OCI-LY7 (cell line): ENCODE data around the gene TACO1. TPM values are rescaled to one million over a fixed set of nuclear protein-coding genes. Genes with fewer than 3 reads are reported as not detected.

Experiments
- BruUV-seq: library from RNA; stranded (reverse); fragments of 400-500 nt; replicated peaks from 2 replicates; lab custom pipeline; 2021; lab: Mats Ljungman, UMichigan
- CTCF ChIA-PET: fragments of 300-600 bp; sonication (Branson Sonifier 250); formaldehyde crosslinking; loops from one replicate; lab custom pipeline; 2022; ENCODE audit warnings: antibody characterized with exemption; ENCODE audit not compliant: unreplicated experiment; lab: Charles Lee
- POLR2A ChIA-PET: fragments of 300-600 bp; sonication (Branson Sonifier 250); formaldehyde crosslinking; loops from one replicate; lab custom pipeline; 2022; ENCODE audit warnings: antibody characterized with exemption; lab: Charles Lee
- DNase-seq: peaks from one replicate; pipeline ENCODE4 v3.0.0-alpha.2; 2015; ENCODE audit warnings: low spot score
- H2AFZ ChIP-seq: fragments of 200-600 bp; sonication (generic), shearing (Covaris generic); 2 replicates; pipeline ENCODE4 v1.6.1; 2014; ENCODE audit warnings: mild to moderate bottlenecking, antibody characterized with exemption, low read length, moderate library complexity
- H3K27ac ChIP-seq: fragments of 200-600 bp; sonication (generic); 2 replicates; pipeline ENCODE4 v1.5.1; 2014; ENCODE audit warnings: mixed run types, low read depth, mild to moderate bottlenecking, moderate library complexity, low read length, inconsistent platforms; ENCODE audit not compliant: poor library complexity, severe bottlenecking
- H3K36me3 ChIP-seq: fragments of 200-600 bp; sonication (generic); 2 replicates; pipeline ENCODE4 v1.6.1; 2014; ENCODE audit warnings: mild to moderate bottlenecking, antibody characterized with exemption, low read length, moderate library complexity, mixed read lengths; ENCODE audit not compliant: insufficient read depth
- H3K4me1 ChIP-seq: fragments of 200-600 bp; sonication (generic); 2 replicates; pipeline ENCODE4 v1.5.1; 2014; ENCODE audit warnings: mild to moderate bottlenecking, low read length; ENCODE audit not compliant: insufficient read depth, poor library complexity, severe bottlenecking
- H3K4me2 ChIP-seq: fragments of 200-600 bp; sonication (generic); 2 replicates; pipeline ENCODE4 v1.6.1; 2014; ENCODE audit warnings: mild to moderate bottlenecking, low read length
- H3K4me3 ChIP-seq: fragments of 200-600 bp; sonication (generic); 2 replicates; pipeline ENCODE4 v1.5.1; 2014; ENCODE audit warnings: mild to moderate bottlenecking, low read depth, low read length; ENCODE audit not compliant: poor library complexity, severe bottlenecking
- H3K79me2 ChIP-seq: fragments of 200-600 bp; sonication (generic); 2 replicates; pipeline ENCODE4 v1.6.1; 2016; ENCODE audit warnings: low read depth, mild to moderate bottlenecking, low read length, moderate library complexity, mixed read lengths; ENCODE audit not compliant: insufficient read depth
- H3K9me2 ChIP-seq: fragments of 200-600 bp; sonication (generic); 2 replicates; pipeline ENCODE4 v1.6.1; 2016; ENCODE audit warnings: mild to moderate bottlenecking, low read length, mixed read lengths; ENCODE audit not compliant: insufficient read depth
- H3K9me3 ChIP-seq: fragments of 200-600 bp; sonication (generic); 2 replicates; pipeline ENCODE4 v1.6.1; 2014; ENCODE audit warnings: mild to moderate bottlenecking, mixed run types, low read length, mixed read lengths
- H4K20me1 ChIP-seq: fragments of 200-600 bp; sonication (generic); 2 replicates; pipeline ENCODE4 v1.6.1; 2014; ENCODE audit warnings: mild to moderate bottlenecking, antibody characterized with exemption, low read length, moderate library complexity, mixed read lengths; ENCODE audit not compliant: insufficient read depth
- EZH2phosphoT487 ChIP-seq: fragments of 200-600 bp; sonication (generic); IDR thresholded peaks from 2 replicates; pipeline ENCODE4 v1.6.1; 2018; ENCODE audit warnings: low read depth, borderline replicate concordance, mild to moderate bottlenecking, mixed run types, antibody characterized with exemption, low read length, moderate library complexity, mixed read lengths
- intact Hi-C: fragments of 100-400 bp; cut with micrococcal nuclease; formaldehyde crosslinking; loops from one replicate; pipeline ENCODE4 v1.10.0; 2022; ENCODE audit not compliant: unreplicated experiment
- total RNA-seq, 2 experiments: library from RNA; depleted of rRNA in 1 of 2; stranded (reverse); fragments of >200 nt in 1 of 2; shearing (Covaris generic) in 1 of 2; gene quantifications; 2 replicates each; pipeline ENCODE4 v1.2.3, GENCODE V29; 2014 to 2022
- TF ChIP-seq, protein P1 (sequence below): fragments of 200-600 bp; sonication (generic); conservative IDR thresholded peaks from 2 replicates; pipeline ENCODE4 v1.5.1; 2014; ENCODE audit warnings: mild to moderate bottlenecking, antibody characterized with exemption, low read length, moderate library complexity, mixed read lengths

The TACO1 gene
- total RNA-seq, 2 experiments from 2014 or later = 13.4 to 26.0 TPM

GRCh38 chr17:63592797-63593196, 7.9 kb upstream of the TACO1 start:
- intact Hi-C loops = no loop called here
- Histone ChIP-seq H3K4me3 (no peak overlapping the region), H3K4me1 (no peaks in the 10 kb centered on the region), H3K79me2 (no peaks in the 10 kb centered on the region), H3K4me2 (no peak overlapping the region), H4K20me1 (no peaks in the 10 kb centered on the region), H2AFZ (no peak overlapping the region), H3K9me3 (no peaks in the 10 kb centered on the region), H3K9me2 (no peaks in the 10 kb centered on the region), H3K27ac (no peak overlapping the region), H3K36me3 (peaks cover 58% of the 10 kb centered on the region)
- no peak for DNase-seq
- no peak for TF ChIP-seq EZH2phosphoT487
- ChIA-PET CTCF (no interaction called here), POLR2A (interaction anchor here (0.7 kb wide), 1 partner anchor 1679 kb away, joined by 3 read pairs; no protein-coding TSS in a partner anchor)
- BruUV-seq = no TSS peak

DNA sequence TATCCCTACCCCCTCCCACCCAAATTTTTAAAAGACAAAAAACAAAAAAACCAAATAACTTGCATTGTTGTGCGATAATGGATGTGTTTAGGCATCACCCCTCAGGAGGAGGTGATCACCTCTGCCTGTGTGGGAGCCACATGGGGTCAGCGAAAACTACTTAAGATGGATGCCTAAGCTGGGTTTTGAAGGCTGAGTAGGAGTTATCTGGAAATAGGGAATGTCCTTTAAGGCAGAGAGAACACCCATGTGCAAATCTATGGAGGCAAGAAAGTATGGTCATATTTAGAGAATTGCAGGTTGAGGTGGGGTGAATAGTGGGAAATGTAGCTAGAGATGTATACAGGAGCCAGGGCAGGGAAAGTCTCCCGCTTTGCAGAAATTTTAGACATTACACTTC, 5.6 kb upstream of the TACO1 start:
- CTCF ChIA-PET = no interaction called here
- DNase-seq = no peak
- no peak for TF ChIP-seq EZH2phosphoT487
- TF ChIP-seq, protein P1, sequence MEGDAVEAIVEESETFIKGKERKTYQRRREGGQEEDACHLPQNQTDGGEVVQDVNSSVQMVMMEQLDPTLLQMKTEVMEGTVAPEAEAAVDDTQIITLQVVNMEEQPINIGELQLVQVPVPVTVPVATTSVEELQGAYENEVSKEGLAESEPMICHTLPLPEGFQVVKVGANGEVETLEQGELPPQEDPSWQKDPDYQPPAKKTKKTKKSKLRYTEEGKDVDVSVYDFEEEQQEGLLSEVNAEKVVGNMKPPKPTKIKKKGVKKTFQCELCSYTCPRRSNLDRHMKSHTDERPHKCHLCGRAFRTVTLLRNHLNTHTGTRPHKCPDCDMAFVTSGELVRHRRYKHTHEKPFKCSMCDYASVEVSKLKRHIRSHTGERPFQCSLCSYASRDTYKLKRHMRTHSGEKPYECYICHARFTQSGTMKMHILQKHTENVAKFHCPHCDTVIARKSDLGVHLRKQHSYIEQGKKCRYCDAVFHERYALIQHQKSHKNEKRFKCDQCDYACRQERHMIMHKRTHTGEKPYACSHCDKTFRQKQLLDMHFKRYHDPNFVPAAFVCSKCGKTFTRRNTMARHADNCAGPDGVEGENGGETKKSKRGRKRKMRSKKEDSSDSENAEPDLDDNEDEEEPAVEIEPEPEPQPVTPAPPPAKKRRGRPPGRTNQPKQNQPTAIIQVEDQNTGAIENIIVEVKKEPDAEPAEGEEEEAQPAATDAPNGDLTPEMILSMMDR = no peak

GRCh38 chr17:63596856-63597586, 3.7 kb upstream of the TACO1 start:
- DNase-seq = no peak
- CTCF ChIA-PET = interaction anchor here (0.6 kb wide), 1 partner anchor 134 kb away, joined by 3 read pairs; no protein-coding TSS in a partner anchor
- POLR2A ChIA-PET = no interaction called here
- Histone ChIP-seq H3K9me2 (no peaks in the 10 kb centered on the region), H3K36me3 (peaks cover 16% of the 10 kb centered on the region), H3K4me2 (no peak overlapping the region), H3K4me3 (no peak overlapping the region), H3K79me2 (peaks cover 11% of the 10 kb centered on the region; the same call in 1 of the 2 replicates), H3K9me3 (no peaks in the 10 kb centered on the region), H2AFZ (no peak overlapping the region), H3K4me1 (peaks cover 14% of the 10 kb centered on the region), H3K27ac (no peak overlapping the region), H4K20me1 (no peaks in the 10 kb centered on the region)
- no TSS peak for BruUV-seq
- intact Hi-C loops = no loop called here
- no peak for TF ChIP-seq EZH2phosphoT487
- TF ChIP-seq, protein P1 = no peak

More for the DNA sequence above, 5.6 kb upstream of the TACO1 start:
- H3K4me3 ChIP-seq = no peak overlapping the region
- H3K4me1 ChIP-seq = peaks cover 2% of the 10 kb centered on the region
- no peak overlapping the region for H3K27ac ChIP-seq
- POLR2A ChIA-PET = interaction anchor here (0.6 kb wide), 1 partner anchor 1385 kb away, joined by 3 read pairs; no protein-coding TSS in a partner anchor
- H3K4me2 ChIP-seq = no peak overlapping the region
- H3K36me3 ChIP-seq = peaks cover 35% of the 10 kb centered on the region
- no peaks in the 10 kb centered on the region for H3K9me2 ChIP-seq
- no peaks in the 10 kb centered on the region for H3K9me3 ChIP-seq
- intact Hi-C loops = no loop called here
- no peak overlapping the region for H2AFZ ChIP-seq
- H4K20me1 ChIP-seq = no peaks in the 10 kb centered on the region
- no peaks in the 10 kb centered on the region for H3K79me2 ChIP-seq
- no TSS peak for BruUV-seq
